ENCODE data around the gene GABRB1.

Gene GABRB1

DNA sequence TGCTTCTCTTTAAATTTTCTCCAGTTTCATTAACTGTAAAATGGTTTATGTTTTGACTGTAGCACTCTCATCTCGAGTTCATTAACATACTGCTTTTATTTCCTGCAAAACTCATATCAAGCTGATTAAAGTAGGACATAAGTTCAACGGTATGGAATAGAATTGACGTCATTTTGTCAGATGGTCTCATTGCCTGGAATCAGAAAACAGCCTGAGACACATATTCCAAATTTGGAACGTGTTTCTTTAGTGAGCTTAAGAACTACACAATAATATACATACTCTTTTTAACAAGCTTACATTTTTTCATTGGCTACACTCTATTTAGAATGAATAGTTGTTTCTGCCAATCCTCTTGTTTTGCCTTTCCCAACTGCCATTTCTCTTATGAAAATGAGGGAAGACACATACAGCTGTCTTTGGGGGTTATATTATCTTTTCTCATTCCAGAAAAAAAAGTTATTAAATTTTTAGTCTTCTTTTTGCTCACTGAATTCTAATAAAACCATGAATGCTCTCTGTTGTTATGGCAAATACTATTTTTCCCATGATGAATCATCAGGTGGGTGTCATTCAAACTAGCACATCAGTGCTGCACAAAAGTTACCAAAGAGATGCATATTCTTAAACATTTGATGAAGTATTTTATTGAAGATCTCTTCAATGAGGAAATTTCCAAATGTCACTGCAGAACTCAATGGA, 162.8 kb downstream of the GABRB1 start:
- POLR2A ChIA-PET: no interaction called here
- TF ChIP-seq ZNF658 (tag by site-specific recombination; IDR thresholded peaks at IDR 0.05) (no peak), OVOL3 (tag by site-specific recombination; IDR thresholded peaks at IDR 0.05) (no peak), TCF7L2 (IDR thresholded peaks at IDR 0.05; ENCODE audit: borderline replicate concordance, low read depth, low read length) (no peak), MZF1 (tag by site-specific recombination; IDR thresholded peaks at IDR 0.05; ENCODE audit: borderline replicate concordance) (no peak), ZNF324 (tag by site-specific recombination; IDR thresholded peaks at IDR 0.05) (no peak), SETDB1 (IDR thresholded peaks at IDR 0.05; ENCODE audit: insufficient read length, low read length) (no peak), ZXDB (tag by site-specific recombination; IDR thresholded peaks at IDR 0.05) (no peak)
- TF ChIP-seq, protein P1, sequence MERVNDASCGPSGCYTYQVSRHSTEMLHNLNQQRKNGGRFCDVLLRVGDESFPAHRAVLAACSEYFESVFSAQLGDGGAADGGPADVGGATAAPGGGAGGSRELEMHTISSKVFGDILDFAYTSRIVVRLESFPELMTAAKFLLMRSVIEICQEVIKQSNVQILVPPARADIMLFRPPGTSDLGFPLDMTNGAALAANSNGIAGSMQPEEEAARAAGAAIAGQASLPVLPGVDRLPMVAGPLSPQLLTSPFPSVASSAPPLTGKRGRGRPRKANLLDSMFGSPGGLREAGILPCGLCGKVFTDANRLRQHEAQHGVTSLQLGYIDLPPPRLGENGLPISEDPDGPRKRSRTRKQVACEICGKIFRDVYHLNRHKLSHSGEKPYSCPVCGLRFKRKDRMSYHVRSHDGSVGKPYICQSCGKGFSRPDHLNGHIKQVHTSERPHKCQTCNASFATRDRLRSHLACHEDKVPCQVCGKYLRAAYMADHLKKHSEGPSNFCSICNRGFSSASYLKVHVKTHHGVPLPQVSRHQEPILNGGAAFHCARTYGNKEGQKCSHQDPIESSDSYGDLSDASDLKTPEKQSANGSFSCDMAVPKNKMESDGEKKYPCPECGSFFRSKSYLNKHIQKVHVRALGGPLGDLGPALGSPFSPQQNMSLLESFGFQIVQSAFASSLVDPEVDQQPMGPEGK (tag by site-specific recombination; IDR thresholded peaks at IDR 0.05): no peak
- TF ChIP-seq, protein P2, sequence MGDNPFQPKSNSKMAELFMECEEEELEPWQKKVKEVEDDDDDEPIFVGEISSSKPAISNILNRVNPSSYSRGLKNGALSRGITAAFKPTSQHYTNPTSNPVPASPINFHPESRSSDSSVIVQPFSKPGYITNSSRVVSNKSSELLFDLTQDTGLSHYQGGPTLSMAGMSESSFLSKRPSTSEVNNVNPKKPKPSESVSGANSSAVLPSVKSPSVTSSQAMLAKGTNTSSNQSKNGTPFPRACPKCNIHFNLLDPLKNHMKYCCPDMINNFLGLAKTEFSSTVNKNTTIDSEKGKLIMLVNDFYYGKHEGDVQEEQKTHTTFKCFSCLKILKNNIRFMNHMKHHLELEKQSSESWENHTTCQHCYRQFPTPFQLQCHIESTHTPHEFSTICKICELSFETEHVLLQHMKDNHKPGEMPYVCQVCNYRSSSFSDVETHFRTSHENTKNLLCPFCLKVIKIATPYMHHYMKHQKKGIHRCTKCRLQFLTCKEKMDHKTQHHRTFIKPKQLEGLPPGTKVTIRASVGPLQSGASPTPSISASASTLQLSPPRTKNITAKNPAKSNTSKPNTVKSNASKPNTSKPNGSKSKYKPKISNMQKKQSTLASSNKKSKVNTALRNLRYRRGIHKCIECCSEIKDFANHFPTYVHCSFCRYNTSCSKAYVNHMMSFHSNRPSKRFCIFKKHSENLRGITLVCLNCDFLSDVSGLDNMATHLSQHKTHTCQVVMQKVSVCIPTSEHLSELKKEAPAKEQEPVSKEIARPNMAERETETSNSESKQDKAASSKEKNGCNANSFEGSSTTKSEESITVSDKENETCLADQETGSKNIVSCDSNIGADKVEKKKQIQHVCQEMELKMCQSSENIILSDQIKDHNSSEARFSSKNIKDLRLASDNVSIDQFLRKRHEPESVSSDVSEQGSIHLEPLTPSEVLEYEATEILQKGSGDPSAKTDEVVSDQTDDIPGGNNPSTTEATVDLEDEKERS (tag by site-specific recombination; IDR thresholded peaks at IDR 0.05): no peak
- TF ChIP-seq, protein P3, sequence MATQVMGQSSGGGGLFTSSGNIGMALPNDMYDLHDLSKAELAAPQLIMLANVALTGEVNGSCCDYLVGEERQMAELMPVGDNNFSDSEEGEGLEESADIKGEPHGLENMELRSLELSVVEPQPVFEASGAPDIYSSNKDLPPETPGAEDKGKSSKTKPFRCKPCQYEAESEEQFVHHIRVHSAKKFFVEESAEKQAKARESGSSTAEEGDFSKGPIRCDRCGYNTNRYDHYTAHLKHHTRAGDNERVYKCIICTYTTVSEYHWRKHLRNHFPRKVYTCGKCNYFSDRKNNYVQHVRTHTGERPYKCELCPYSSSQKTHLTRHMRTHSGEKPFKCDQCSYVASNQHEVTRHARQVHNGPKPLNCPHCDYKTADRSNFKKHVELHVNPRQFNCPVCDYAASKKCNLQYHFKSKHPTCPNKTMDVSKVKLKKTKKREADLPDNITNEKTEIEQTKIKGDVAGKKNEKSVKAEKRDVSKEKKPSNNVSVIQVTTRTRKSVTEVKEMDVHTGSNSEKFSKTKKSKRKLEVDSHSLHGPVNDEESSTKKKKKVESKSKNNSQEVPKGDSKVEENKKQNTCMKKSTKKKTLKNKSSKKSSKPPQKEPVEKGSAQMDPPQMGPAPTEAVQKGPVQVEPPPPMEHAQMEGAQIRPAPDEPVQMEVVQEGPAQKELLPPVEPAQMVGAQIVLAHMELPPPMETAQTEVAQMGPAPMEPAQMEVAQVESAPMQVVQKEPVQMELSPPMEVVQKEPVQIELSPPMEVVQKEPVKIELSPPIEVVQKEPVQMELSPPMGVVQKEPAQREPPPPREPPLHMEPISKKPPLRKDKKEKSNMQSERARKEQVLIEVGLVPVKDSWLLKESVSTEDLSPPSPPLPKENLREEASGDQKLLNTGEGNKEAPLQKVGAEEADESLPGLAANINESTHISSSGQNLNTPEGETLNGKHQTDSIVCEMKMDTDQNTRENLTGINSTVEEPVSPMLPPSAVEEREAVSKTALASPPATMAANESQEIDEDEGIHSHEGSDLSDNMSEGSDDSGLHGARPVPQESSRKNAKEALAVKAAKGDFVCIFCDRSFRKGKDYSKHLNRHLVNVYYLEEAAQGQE (tag by site-specific recombination; IDR thresholded peaks at IDR 0.05): no peak
- TF ChIP-seq, protein P4, sequence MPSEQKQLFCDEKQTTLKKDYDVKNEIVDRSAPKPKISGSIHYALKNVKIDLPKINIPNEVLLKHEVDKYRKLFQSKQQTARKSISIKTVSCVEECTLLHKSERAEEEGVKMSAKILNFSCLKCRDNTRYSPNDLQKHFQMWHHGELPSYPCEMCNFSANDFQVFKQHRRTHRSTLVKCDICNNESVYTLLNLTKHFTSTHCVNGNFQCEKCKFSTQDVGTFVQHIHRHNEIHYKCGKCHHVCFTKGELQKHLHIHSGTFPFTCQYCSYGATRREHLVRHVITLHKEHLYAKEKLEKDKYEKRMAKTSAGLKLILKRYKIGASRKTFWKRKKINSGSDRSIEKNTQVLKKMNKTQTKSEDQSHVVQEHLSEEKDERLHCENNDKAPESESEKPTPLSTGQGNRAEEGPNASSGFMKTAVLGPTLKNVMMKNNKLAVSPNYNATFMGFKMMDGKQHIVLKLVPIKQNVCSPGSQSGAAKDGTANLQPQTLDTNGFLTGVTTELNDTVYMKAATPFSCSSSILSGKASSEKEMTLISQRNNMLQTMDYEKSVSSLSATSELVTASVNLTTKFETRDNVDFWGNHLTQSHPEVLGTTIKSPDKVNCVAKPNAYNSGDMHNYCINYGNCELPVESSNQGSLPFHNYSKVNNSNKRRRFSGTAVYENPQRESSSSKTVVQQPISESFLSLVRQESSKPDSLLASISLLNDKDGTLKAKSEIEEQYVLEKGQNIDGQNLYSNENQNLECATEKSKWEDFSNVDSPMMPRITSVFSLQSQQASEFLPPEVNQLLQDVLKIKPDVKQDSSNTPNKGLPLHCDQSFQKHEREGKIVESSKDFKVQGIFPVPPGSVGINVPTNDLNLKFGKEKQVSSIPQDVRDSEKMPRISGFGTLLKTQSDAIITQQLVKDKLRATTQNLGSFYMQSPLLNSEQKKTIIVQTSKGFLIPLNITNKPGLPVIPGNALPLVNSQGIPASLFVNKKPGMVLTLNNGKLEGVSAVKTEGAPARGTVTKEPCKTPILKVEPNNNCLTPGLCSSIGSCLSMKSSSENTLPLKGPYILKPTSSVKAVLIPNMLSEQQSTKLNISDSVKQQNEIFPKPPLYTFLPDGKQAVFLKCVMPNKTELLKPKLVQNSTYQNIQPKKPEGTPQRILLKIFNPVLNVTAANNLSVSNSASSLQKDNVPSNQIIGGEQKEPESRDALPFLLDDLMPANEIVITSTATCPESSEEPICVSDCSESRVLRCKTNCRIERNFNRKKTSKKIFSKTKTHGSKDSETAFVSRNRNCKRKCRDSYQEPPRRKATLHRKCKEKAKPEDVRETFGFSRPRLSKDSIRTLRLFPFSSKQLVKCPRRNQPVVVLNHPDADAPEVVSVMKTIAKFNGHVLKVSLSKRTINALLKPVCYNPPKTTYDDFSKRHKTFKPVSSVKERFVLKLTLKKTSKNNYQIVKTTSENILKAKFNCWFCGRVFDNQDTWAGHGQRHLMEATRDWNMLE (tag by site-specific recombination; conservative IDR thresholded peaks at IDR 0.05; ENCODE audit: low read depth): no peak
- CTCF ChIA-PET: no interaction called here
- Histone ChIP-seq H3K4me1 (ENCODE audit: control insufficient read depth, insufficient read depth, low read length) (no peaks in the 10 kb centered on the region), H3K9me3 (ENCODE audit: control insufficient read depth, insufficient read depth, low read depth, low read length) (no peaks in the 10 kb centered on the region), H3K36me3 (ENCODE audit: control insufficient read depth in 2 of 2, insufficient read depth in 1 of 2, low read length in 2 of 2) (no peaks in the 10 kb centered on the region), H3K27ac (ENCODE audit: extremely low read depth, low read depth, low read length) (no peak overlapping the region), H3K4me3 (ENCODE audit: low read depth, low read length) (no peak overlapping the region)
